Stimulated activated CD8-positive, alpha-beta memory T cell treated with anti-CD3 and anti-CD28 coated beads, Interleukin-12 subunit alpha, Interleukin-12 subunit beta, amount 100 ng/mL, for 4 hours (primary cell): ENCODE measurements around the gene NRTN.
"Not testable (repeated sequence)": the region's sequence is repeated elsewhere in the genome, so short reads cannot be mapped to it uniquely, and the experiment has no call there.

Experiments used
- DNase-seq: peaks from one replicate; pipeline ENCODE4 v3.0.0-alpha.2; 2020; ENCODE audit warnings: low read depth

Gene NRTN

GRCh38 chr19:5838353-5839064 is 33.6 kb downstream of the NRTN start:
- no peak for DNase-seq

- no peak for DNase-seq
These were observed 34.5 kb downstream of the NRTN start, which contains the start of gene FUT6 for GRCh38 chr19:5839065-5840017. FUT6 (minus strand) TSS chr19:5839702; CDS start chr19:5832567, 7,135 bp downstream.

- DNase-seq, result not testable (repeated sequence)
These were observed 36.9 kb downstream of the NRTN start for GRCh38 chr19:5841735-5842111.

GRCh38 chr19:5843295-5843927 is 38.5 kb downstream of the NRTN start:
- no peak for DNase-seq

DNA sequence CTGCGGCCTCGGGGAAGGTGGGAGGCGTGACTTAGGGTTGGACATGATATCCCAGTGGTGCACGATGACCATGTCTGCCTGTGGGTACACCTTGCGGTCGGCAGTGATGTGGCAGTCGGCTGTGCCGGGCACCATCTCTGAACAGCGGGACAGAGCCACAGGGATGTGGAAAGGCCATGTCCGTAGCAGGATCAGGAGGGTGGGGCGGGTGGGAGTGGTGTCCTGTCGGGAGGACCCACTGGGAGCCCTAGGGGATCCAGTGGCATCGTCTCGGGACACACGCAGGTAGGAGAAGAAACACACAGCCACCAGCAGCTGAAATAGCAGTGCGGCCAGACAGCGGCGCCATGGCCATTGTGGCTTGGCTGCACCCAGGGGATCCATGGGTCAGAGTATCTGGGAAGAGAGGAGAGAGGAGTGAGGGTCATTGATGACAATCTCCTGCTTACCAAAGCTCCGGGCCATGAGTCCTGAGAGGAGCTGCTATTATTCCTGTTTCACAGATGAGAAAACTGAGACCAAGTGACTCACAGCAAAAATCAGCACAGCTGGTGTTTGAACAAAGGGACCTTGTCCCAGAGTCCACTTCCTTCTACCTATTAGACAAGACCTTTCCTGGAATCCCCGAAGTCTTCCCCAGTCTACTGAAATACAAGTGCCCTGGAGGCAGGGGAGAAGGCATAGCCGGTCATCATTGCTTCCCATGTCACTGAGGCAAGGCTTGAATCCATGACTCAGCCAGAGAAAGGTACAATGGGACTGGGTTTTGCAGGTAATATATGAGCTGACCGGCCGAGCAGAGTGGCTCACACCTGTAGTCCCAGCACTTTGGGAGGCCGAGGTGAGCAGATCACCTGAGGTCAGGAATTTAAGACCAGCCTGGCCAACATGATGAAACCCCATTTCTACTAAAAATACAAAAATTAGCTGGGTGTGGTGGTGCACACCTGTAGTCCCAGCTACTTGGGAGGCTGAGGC is 39.9 kb downstream of the NRTN start:
- no peak for DNase-seq

DNA sequence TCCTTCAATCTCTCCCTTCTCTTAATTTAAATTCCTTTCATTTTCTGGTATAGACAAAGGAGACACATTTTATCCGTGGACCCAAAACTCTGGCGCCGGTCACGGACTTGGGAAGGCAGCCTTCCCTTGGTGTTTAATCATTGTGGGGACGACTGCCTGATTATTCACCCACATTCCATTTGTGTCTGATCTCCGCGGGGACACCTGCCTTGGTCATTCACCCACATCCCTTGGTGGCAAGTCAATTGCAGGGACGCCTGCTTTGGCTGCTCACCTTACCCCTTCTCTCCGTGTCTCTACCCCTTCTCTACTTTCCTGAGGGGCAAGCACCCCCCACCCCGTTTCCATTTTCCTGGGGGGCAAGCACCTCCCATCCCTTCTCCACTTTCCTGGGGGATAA is 43.0 kb downstream of the NRTN start:
- DNase-seq, result not testable (repeated sequence)

DNA sequence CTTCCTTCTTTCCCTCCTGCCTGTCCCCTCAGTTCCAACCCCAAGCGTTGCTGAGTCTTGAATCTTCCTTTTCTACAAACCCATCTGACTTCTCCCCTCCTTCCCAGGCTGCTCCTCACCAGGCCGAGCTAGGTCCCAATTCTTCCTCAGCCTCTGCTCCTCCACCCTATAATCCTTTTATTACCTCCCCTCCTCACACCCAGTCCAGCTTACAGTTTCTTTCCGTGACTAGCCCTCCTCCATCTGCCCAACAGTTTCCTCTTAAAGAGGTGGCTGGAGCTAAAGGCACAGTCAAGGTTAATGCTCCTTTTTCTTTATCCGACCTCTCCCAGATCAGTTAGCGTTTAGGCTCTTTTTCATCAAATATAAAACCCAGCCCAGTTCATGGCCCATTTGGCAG is 43.8 kb downstream of the NRTN start:
- not testable (repeated sequence) for DNase-seq

- DNase-seq, result no peak
These were observed 45.3 kb downstream of the NRTN start for GRCh38 chr19:5850189-5850588.

- no peak for DNase-seq
These were observed 46.0 kb downstream of the NRTN start for GRCh38 chr19:5850743-5851293.

- no peak for DNase-seq
These were observed 46.4 kb downstream of the NRTN start, which contains the start of gene FUT3 for GRCh38 chr19:5851302-5851701. FUT3 (minus strand) TSS chr19:5851449.

DNA sequence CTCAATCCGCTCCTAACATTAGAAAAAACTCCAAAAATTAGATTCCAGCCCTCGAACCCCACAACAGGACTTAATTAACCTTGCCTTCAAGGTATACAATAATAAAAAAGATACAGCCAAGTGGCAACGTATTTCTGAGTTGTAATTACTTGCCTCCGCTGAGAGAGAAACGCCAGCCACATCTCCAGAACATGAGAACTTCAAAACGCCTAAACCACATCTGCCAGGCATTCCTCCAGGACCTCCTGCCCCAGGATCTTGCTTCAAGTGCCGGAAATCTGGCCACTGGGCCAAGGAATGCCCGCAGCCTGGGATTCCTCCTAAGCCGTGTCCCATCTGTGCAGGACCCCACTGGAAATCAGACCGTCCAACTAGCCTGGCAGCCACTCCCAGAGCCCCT is 49.3 kb downstream of the NRTN start:
- not testable (repeated sequence) for DNase-seq

GRCh38 chr19:5855151-5855550 is 50.3 kb downstream of the NRTN start:
- DNase-seq, result not testable (repeated sequence)

- no peak for DNase-seq
These were observed 52.6 kb downstream of the NRTN start for GRCh38 chr19:5857203-5858081.

GRCh38 chr19:5863030-5863665 is 58.3 kb downstream of the NRTN start:
- no peak for DNase-seq

DNA sequence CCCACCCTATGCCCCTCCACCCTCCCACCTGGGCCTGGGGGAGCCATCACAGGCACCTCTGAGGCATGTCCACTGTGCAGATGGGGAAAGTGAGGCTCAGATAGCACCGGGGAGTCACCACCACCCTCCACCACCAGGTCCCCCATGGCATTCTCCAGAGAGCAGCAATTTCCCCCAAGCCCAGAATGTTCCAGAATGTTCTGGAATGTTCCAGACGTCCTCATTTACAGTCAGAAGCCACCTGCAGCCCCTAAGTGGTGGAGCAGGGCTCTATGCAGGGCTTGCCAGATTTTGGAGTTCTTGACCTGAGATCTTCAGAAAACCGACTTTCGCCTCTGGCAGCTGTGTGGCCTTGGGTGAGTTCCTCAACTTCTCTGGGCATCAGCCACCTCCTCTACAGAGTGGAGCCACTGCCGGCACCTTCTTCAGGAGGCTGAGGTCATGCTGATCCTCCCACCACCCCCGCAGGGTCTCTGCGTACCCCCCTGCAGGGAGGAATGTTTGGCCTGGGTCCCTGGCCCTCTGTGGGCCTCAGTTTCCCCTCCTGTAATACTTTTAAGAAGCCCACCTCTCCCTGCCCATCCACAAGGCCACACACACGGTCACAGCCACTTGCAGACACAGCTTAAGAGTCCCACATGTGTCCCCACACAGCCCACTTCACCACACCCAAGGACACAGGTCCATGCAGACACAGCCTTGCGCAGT is 59.3 kb downstream of the NRTN start:
- no peak for DNase-seq

GRCh38 chr19:5864725-5865486 is 60.0 kb downstream of the NRTN start:
- DNase-seq, result no peak

GRCh38 chr19:5865772-5866171 is 60.9 kb downstream of the NRTN start:
- no peak for DNase-seq
